HG03432 (cell line): Measurements from ENCODE around the gene HDHD2.
A peak's percentile ranks its signal among the peaks of the same experiment; 100 is the strongest.

ENCODE experiments used
- ATAC-seq: cut with Tn5 transposase; IDR thresholded peaks from one replicate; pipeline ENCODE4 v1.9.1; 2021; ENCODE audit warnings: mild to moderate bottlenecking, moderate library complexity; ENCODE audit not compliant: unreplicated experiment

HDHD2 gene

GRCh38 chr18:47149457-47150028, 757 bp downstream of the HDHD2 start:
- no peak for ATAC-seq

GRCh38 chr18:47146206-47146605, 4.1 kb downstream of the HDHD2 start:
- no peak for ATAC-seq

GRCh38 chr18:47143899-47144485, 6.3 kb downstream of the HDHD2 start:
- ATAC-seq = no peak

GRCh38 chr18:47143153-47143552, 7.1 kb downstream of the HDHD2 start:
- no peak for ATAC-seq

GRCh38 chr18:47141289-47141688, 9.0 kb downstream of the HDHD2 start:
- ATAC-seq = no peak

- no peak for ATAC-seq
Observed at GRCh38 chr18:47121146-47121545, 29.2 kb downstream of the HDHD2 start.

- peak; percentile 97 for ATAC-seq
Observed at GRCh38 chr18:47120428-47120827, 29.9 kb downstream of the HDHD2 start.

GRCh38 chr18:47118981-47119380, 31.3 kb downstream of the HDHD2 start:
- no peak for ATAC-seq

GRCh38 chr18:47115205-47115604, 35.1 kb downstream of the HDHD2 start:
- ATAC-seq = no peak

GRCh38 chr18:47113796-47114540, 36.3 kb downstream of the HDHD2 start:
- no peak for ATAC-seq

- ATAC-seq = no peak
Observed at GRCh38 chr18:47110492-47111274, 39.6 kb downstream of the HDHD2 start.

- no peak for ATAC-seq
Observed at GRCh38 chr18:47109720-47110119, 40.6 kb downstream of the HDHD2 start.

- ATAC-seq = no peak
Observed at GRCh38 chr18:47108998-47109405, 41.3 kb downstream of the HDHD2 start.

- ATAC-seq = no peak
Observed at GRCh38 chr18:47108373-47108772, 41.9 kb downstream of the HDHD2 start.

- ATAC-seq = no peak
Observed at GRCh38 chr18:47100212-47100831, 50.0 kb downstream of the HDHD2 start.

- ATAC-seq = no peak
Observed at GRCh38 chr18:47095810-47096209, 54.5 kb downstream of the HDHD2 start.

GRCh38 chr18:47087676-47088075, 62.6 kb downstream of the HDHD2 start:
- ATAC-seq = no peak

- ATAC-seq = no peak
Observed at GRCh38 chr18:47081578-47081977, 68.7 kb downstream of the HDHD2 start.

- no peak for ATAC-seq
Observed at GRCh38 chr18:47080872-47081271, 69.4 kb downstream of the HDHD2 start.

GRCh38 chr18:47077111-47077510, 73.2 kb downstream of the HDHD2 start:
- ATAC-seq = no peak
